ENCODE data around the gene ZNF217. TPM values are rescaled to one million over a fixed set of nuclear protein-coding genes. Genes with fewer than 3 reads are reported as not detected.
"Not testable (repeated sequence)": the region's sequence is repeated elsewhere in the genome, so short reads cannot be mapped to it uniquely, and the experiment has no call there.

ZNF217 gene
- total RNA-seq, 1 experiment from 2014 or later: 33.8 TPM

- Histone ChIP-seq H3K79me2 (ENCODE audit: insufficient read depth, low read length) (peaks cover 96% of the 10 kb centered on the region), H3K36me3 (ENCODE audit: control insufficient read depth in 1 of 2, insufficient read depth in 2 of 2, low read length in 2 of 2) (peaks cover 13 to 21% of the 10 kb centered on the region in 2 experiments; a peak in 3 of 4 replicates)
- RAD21 ChIA-PET (ENCODE audit: low non-redundant PET in 1 of 2, low total read pairs in 2 of 2, uncharacterized antibody in 2 of 2, unreplicated experiment in 2 of 2); H3K27ac ChIP-seq (ENCODE audit: low read depth, low read length); H3K9ac ChIP-seq (ENCODE audit: low read length); H2AFZ ChIP-seq (ENCODE audit: low read depth, low read length, poor library complexity, severe bottlenecking); DNase-seq (ENCODE audit: low read depth, low spot score); POLR2A ChIA-PET; H4K20me1 ChIP-seq (ENCODE audit: insufficient read depth); BruUV-seq (replicated peaks); H3K4me2 ChIP-seq (ENCODE audit: low read length); ATAC-seq; H3K9me3 ChIP-seq (ENCODE audit: control insufficient read depth in 1 of 2, insufficient read depth in 1 of 2, low read depth in 1 of 2, low read length in 2 of 2); CTCF ChIA-PET; intact Hi-C loops (cut with micrococcal nuclease); H3K9me2 ChIP-seq (ENCODE audit: insufficient read depth); H3K27me3 ChIP-seq (ENCODE audit: insufficient read depth, low read length); H3K4me1 ChIP-seq (ENCODE audit: control insufficient read depth in 1 of 2, insufficient read depth in 2 of 2, low read length in 2 of 2); H3K4me3 ChIP-seq (replicated peaks in 1 of 2; ENCODE audit: low read depth in 1 of 2, low read length in 2 of 2): not testable (repeated sequence)
Measured at GRCh38 chr20:53585910-53586309, 7.7 kb downstream of the ZNF217 start.

GRCh38 chr20:53585004-53585569, 8.6 kb downstream of the ZNF217 start:
- DNase-seq (ENCODE audit: low read depth, low spot score); H3K4me2 ChIP-seq (ENCODE audit: low read length); POLR2A ChIA-PET; H3K9ac ChIP-seq (ENCODE audit: low read length); ATAC-seq; H3K27ac ChIP-seq (ENCODE audit: low read depth, low read length); H3K4me3 ChIP-seq (replicated peaks in 1 of 2; ENCODE audit: low read depth in 1 of 2, low read length in 2 of 2); RAD21 ChIA-PET (ENCODE audit: low non-redundant PET in 1 of 2, low total read pairs in 2 of 2, uncharacterized antibody in 2 of 2, unreplicated experiment in 2 of 2); CTCF ChIA-PET; H2AFZ ChIP-seq (ENCODE audit: low read depth, low read length, poor library complexity, severe bottlenecking); BruUV-seq (replicated peaks); H4K20me1 ChIP-seq (ENCODE audit: insufficient read depth); H3K9me3 ChIP-seq (ENCODE audit: control insufficient read depth in 1 of 2, insufficient read depth in 1 of 2, low read depth in 1 of 2, low read length in 2 of 2); H3K9me2 ChIP-seq (ENCODE audit: insufficient read depth); intact Hi-C loops (cut with micrococcal nuclease); H3K27me3 ChIP-seq (ENCODE audit: insufficient read depth, low read length); H3K4me1 ChIP-seq (ENCODE audit: control insufficient read depth in 1 of 2, insufficient read depth in 2 of 2, low read length in 2 of 2): not testable (repeated sequence)
- Histone ChIP-seq H3K36me3 (ENCODE audit: control insufficient read depth in 1 of 2, insufficient read depth in 2 of 2, low read length in 2 of 2) (peaks cover 13 to 23% of the 10 kb centered on the region in 2 experiments; a peak in 3 of 4 replicates), H3K79me2 (ENCODE audit: insufficient read depth, low read length) (peaks cover 96% of the 10 kb centered on the region)

- H3K79me2 ChIP-seq (ENCODE audit: insufficient read depth, low read length): peaks cover 96% of the 10 kb centered on the region
- ATAC-seq; H3K9ac ChIP-seq (ENCODE audit: low read length); H4K20me1 ChIP-seq (ENCODE audit: insufficient read depth); H3K4me2 ChIP-seq (ENCODE audit: low read length); H3K4me3 ChIP-seq (replicated peaks in 1 of 2; ENCODE audit: low read depth in 1 of 2, low read length in 2 of 2); H2AFZ ChIP-seq (ENCODE audit: low read depth, low read length, poor library complexity, severe bottlenecking); RAD21 ChIA-PET (ENCODE audit: low non-redundant PET in 1 of 2, low total read pairs in 2 of 2, uncharacterized antibody in 2 of 2, unreplicated experiment in 2 of 2); H3K27ac ChIP-seq (ENCODE audit: low read depth, low read length); POLR2A ChIA-PET; DNase-seq (ENCODE audit: low read depth, low spot score); H3K9me2 ChIP-seq (ENCODE audit: insufficient read depth); H3K27me3 ChIP-seq (ENCODE audit: insufficient read depth, low read length); intact Hi-C loops (cut with micrococcal nuclease); BruUV-seq (replicated peaks); H3K9me3 ChIP-seq (ENCODE audit: control insufficient read depth in 1 of 2, insufficient read depth in 1 of 2, low read depth in 1 of 2, low read length in 2 of 2); CTCF ChIA-PET: not testable (repeated sequence)
- H3K4me1 ChIP-seq (ENCODE audit: control insufficient read depth in 1 of 2, insufficient read depth in 2 of 2, low read length in 2 of 2): peaks cover 9 to 14% of the 10 kb centered on the region in 2 experiments; a peak in 3 of 4 replicates
- H3K36me3 ChIP-seq (ENCODE audit: control insufficient read depth in 1 of 2, insufficient read depth in 2 of 2, low read length in 2 of 2): peaks cover 13 to 23% of the 10 kb centered on the region in 2 experiments; a peak in 3 of 4 replicates
Measured at GRCh38 chr20:53584550-53584913, 9.1 kb downstream of the ZNF217 start.

- intact Hi-C loops (cut with micrococcal nuclease); H4K20me1 ChIP-seq (ENCODE audit: insufficient read depth); BruUV-seq (replicated peaks); H3K27ac ChIP-seq (ENCODE audit: low read depth, low read length); H3K4me2 ChIP-seq (ENCODE audit: low read length); H3K9ac ChIP-seq (ENCODE audit: low read length); ATAC-seq; H3K27me3 ChIP-seq (ENCODE audit: insufficient read depth, low read length); H3K9me2 ChIP-seq (ENCODE audit: insufficient read depth); CTCF ChIA-PET; RAD21 ChIA-PET (ENCODE audit: low non-redundant PET in 1 of 2, low total read pairs in 2 of 2, uncharacterized antibody in 2 of 2, unreplicated experiment in 2 of 2); H3K9me3 ChIP-seq (ENCODE audit: control insufficient read depth in 1 of 2, insufficient read depth in 1 of 2, low read depth in 1 of 2, low read length in 2 of 2); H2AFZ ChIP-seq (ENCODE audit: low read depth, low read length, poor library complexity, severe bottlenecking); H3K4me3 ChIP-seq (replicated peaks in 1 of 2; ENCODE audit: low read depth in 1 of 2, low read length in 2 of 2); POLR2A ChIA-PET; DNase-seq (ENCODE audit: low read depth, low spot score): not testable (repeated sequence)
- H3K36me3 ChIP-seq (ENCODE audit: control insufficient read depth in 1 of 2, insufficient read depth in 2 of 2, low read length in 2 of 2): peaks cover 13 to 23% of the 10 kb centered on the region in 2 experiments; a peak in 3 of 4 replicates
- H3K4me1 ChIP-seq (ENCODE audit: control insufficient read depth in 1 of 2, insufficient read depth in 2 of 2, low read length in 2 of 2): peaks cover 14 to 21% of the 10 kb centered on the region in 2 experiments
- H3K79me2 ChIP-seq (ENCODE audit: insufficient read depth, low read length): peaks cover 96% of the 10 kb centered on the region
Measured at GRCh38 chr20:53583660-53584549, 9.7 kb downstream of the ZNF217 start.
